ENCODE results near the gene VSTM4.

- TF ChIP-seq EZH2 (IDR thresholded peaks at IDR 0.05; ENCODE audit: low read depth) (no peak), CTCF (conservative IDR thresholded peaks at IDR 0.05) (no peak)
Observed at GRCh38 chr10:49141541-49142332, 26.4 kb upstream of the VSTM4 start.

All from PC-9 (cell line).